ENCODE measurements around the gene ADAMTS16. TPM values are rescaled to one million over a fixed set of nuclear protein-coding genes. Genes with fewer than 3 reads are reported as not detected.

ADAMTS16 gene
- total RNA-seq, 4 donors from 2014 or later: not detected

- ATAC-seq (no peak), DNase-seq (no peak)
- in situ Hi-C loops (cut with MboI; ENCODE audit: low sequenced_read_pairs in 4 of 4): no loop called here
- Histone ChIP-seq H3K4me1 (no peaks in the 10 kb centered on the region), H3K36me3 (no peaks in the 10 kb centered on the region), H3K27me3 (no peaks in the 10 kb centered on the region), H3K4me3 (no peak overlapping the region), H3K27ac (no peak overlapping the region), H3K9me3 (no peaks in the 10 kb centered on the region)
- intact Hi-C loops (cut with DNase I; ENCODE audit: low total_unique reads): no loop called here
- no peak for TF ChIP-seq CTCF (IDR thresholded peaks at IDR 0.05 in 4 of 5, conservative IDR thresholded peaks at IDR 0.05 in 1 of 5)
- TF ChIP-seq POLR2A (IDR thresholded peaks at IDR 0.05): no peak
These were observed 158.0 kb downstream of the ADAMTS16 start for GRCh38 chr5:5298068-5298633.

GRCh38 chr5:5298841-5299541, 158.9 kb downstream of the ADAMTS16 start:
- H3K27me3 ChIP-seq: no peaks in the 10 kb centered on the region
- no peaks in the 10 kb centered on the region for H3K36me3 ChIP-seq
- H3K9me3 ChIP-seq: no peaks in the 10 kb centered on the region
- DNase-seq: no peak
- H3K4me1 ChIP-seq: no peaks in the 10 kb centered on the region
- intact Hi-C loops (cut with DNase I; ENCODE audit: low total_unique reads): no loop called here
- H3K27ac ChIP-seq: no peak overlapping the region
- no peak for TF ChIP-seq CTCF (IDR thresholded peaks at IDR 0.05 in 4 of 5, conservative IDR thresholded peaks at IDR 0.05 in 1 of 5)
- TF ChIP-seq POLR2A (IDR thresholded peaks at IDR 0.05): no peak
- in situ Hi-C loops (cut with MboI; ENCODE audit: low sequenced_read_pairs in 4 of 4): no loop called here
- no peak overlapping the region for H3K4me3 ChIP-seq
- ATAC-seq: no peak

- in situ Hi-C loops (cut with MboI; ENCODE audit: low sequenced_read_pairs in 4 of 4): no loop called here
- Histone ChIP-seq H3K27ac (no peak overlapping the region), H3K9me3 (no peaks in the 10 kb centered on the region), H3K27me3 (no peaks in the 10 kb centered on the region), H3K4me3 (no peak overlapping the region), H3K4me1 (peaks cover 0 to 5% of the 10 kb centered on the region in 2 donors), H3K36me3 (no peaks in the 10 kb centered on the region)
- no peak for DNase-seq
- intact Hi-C loops (cut with DNase I; ENCODE audit: low total_unique reads): no loop called here
- ATAC-seq: no peak
- TF ChIP-seq POLR2A (IDR thresholded peaks at IDR 0.05): no peak
- TF ChIP-seq CTCF (IDR thresholded peaks at IDR 0.05 in 4 of 5, conservative IDR thresholded peaks at IDR 0.05 in 1 of 5): no peak
These were observed 161.0 kb downstream of the ADAMTS16 start for GRCh38 chr5:5301176-5301575.

GRCh38 chr5:5302201-5302600, 162.1 kb downstream of the ADAMTS16 start:
- intact Hi-C loops (cut with DNase I; ENCODE audit: low total_unique reads): no loop called here
- in situ Hi-C loops (cut with MboI; ENCODE audit: low sequenced_read_pairs in 4 of 4): no loop called here
- H3K4me3 ChIP-seq: no peak overlapping the region

More at GRCh38 chr5:5302201-5302600, 162.1 kb downstream of the ADAMTS16 start:
- no peak for DNase-seq
- no peak for ATAC-seq
- H3K27ac ChIP-seq: no peak overlapping the region
- H3K36me3 ChIP-seq: no peaks in the 10 kb centered on the region
- peaks cover 0 to 5% of the 10 kb centered on the region in 2 donors for H3K4me1 ChIP-seq
- H3K9me3 ChIP-seq: no peaks in the 10 kb centered on the region
- no peaks in the 10 kb centered on the region for H3K27me3 ChIP-seq
- TF ChIP-seq POLR2A (IDR thresholded peaks at IDR 0.05) (no peak), CTCF (IDR thresholded peaks at IDR 0.05 in 4 of 5, conservative IDR thresholded peaks at IDR 0.05 in 1 of 5) (no peak)
